HG03159 (cell line): Measurements from ENCODE around the gene CAMSAP3.

ENCODE experiments used
- ATAC-seq: cut with Tn5 transposase; IDR thresholded peaks from one replicate; pipeline ENCODE4 v1.9.1; 2021; ENCODE audit warnings: mild to moderate bottlenecking, moderate library complexity; ENCODE audit not compliant: unreplicated experiment

Gene CAMSAP3

GRCh38 chr19:7595466-7596133 lies at the start of gene CAMSAP3:
Gene CAMSAP3 (plus strand): TSS chr19:7595863. CDS start chr19:7596003, 140 bp downstream.
- no peak for ATAC-seq

GRCh38 chr19:7545904-7546303 lies 49.8 kb upstream of the CAMSAP3 start:
- ATAC-seq: no peak

GRCh38 chr19:7547159-7547558 lies 48.5 kb upstream of the CAMSAP3 start:
- no peak for ATAC-seq

- ATAC-seq: no peak
These were observed 46.1 kb upstream of the CAMSAP3 start for GRCh38 chr19:7549429-7550148.

GRCh38 chr19:7550169-7550770 lies 45.4 kb upstream of the CAMSAP3 start:
- no peak for ATAC-seq

- no peak for ATAC-seq
These were observed 44.5 kb upstream of the CAMSAP3 start for GRCh38 chr19:7550987-7551761.

GRCh38 chr19:7552781-7553180 lies 42.9 kb upstream of the CAMSAP3 start:
- ATAC-seq: no peak

- no peak for ATAC-seq
These were observed 41.1 kb upstream of the CAMSAP3 start for GRCh38 chr19:7554565-7554964.

- no peak for ATAC-seq
These were observed 40.4 kb upstream of the CAMSAP3 start for GRCh38 chr19:7554990-7555864.

- ATAC-seq: no peak
These were observed 38.9 kb upstream of the CAMSAP3 start for GRCh38 chr19:7556696-7557315.

- ATAC-seq: no peak
These were observed 37.0 kb upstream of the CAMSAP3 start for GRCh38 chr19:7558667-7559066.

- no peak for ATAC-seq
These were observed 36.6 kb upstream of the CAMSAP3 start for GRCh38 chr19:7559102-7559501.

GRCh38 chr19:7560255-7560654 lies 35.4 kb upstream of the CAMSAP3 start:
- ATAC-seq: no peak

GRCh38 chr19:7561325-7561724 lies 34.3 kb upstream of the CAMSAP3 start:
- ATAC-seq: no peak

GRCh38 chr19:7562646-7563393 lies 32.8 kb upstream of the CAMSAP3 start:
- no peak for ATAC-seq

GRCh38 chr19:7564866-7565265 lies 30.8 kb upstream of the CAMSAP3 start:
- no peak for ATAC-seq

- no peak for ATAC-seq
These were observed 30.3 kb upstream of the CAMSAP3 start for GRCh38 chr19:7565332-7565731.

- no peak for ATAC-seq
These were observed 24.9 kb upstream of the CAMSAP3 start for GRCh38 chr19:7570761-7571160.

GRCh38 chr19:7575434-7576040 lies 20.1 kb upstream of the CAMSAP3 start:
- no peak for ATAC-seq
